Choroid plexus epithelial cell (primary cell): ENCODE measurements around the gene ABRACL.

Source experiments
- DNase-seq: peaks from one replicate; pipeline ENCODE4 v3.0.0-alpha.2; 2010; ENCODE audit warnings: low read depth
- H3K4me3 ChIP-seq: 2 replicates; pipeline ENCODE4 v1.5.1; 2011; ENCODE audit warnings: low read depth, mild to moderate bottlenecking, control low read depth, low read length, moderate library complexity
- TF ChIP-seq, protein P1 (sequence below): conservative IDR thresholded peaks from 2 replicates; pipeline ENCODE4 v1.5.1; 2011; ENCODE audit warnings: low read depth, mild to moderate bottlenecking, control low read depth, inconsistent platforms, low read length, moderate library complexity

Gene ABRACL, protein sequence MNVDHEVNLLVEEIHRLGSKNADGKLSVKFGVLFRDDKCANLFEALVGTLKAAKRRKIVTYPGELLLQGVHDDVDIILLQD

DNA sequence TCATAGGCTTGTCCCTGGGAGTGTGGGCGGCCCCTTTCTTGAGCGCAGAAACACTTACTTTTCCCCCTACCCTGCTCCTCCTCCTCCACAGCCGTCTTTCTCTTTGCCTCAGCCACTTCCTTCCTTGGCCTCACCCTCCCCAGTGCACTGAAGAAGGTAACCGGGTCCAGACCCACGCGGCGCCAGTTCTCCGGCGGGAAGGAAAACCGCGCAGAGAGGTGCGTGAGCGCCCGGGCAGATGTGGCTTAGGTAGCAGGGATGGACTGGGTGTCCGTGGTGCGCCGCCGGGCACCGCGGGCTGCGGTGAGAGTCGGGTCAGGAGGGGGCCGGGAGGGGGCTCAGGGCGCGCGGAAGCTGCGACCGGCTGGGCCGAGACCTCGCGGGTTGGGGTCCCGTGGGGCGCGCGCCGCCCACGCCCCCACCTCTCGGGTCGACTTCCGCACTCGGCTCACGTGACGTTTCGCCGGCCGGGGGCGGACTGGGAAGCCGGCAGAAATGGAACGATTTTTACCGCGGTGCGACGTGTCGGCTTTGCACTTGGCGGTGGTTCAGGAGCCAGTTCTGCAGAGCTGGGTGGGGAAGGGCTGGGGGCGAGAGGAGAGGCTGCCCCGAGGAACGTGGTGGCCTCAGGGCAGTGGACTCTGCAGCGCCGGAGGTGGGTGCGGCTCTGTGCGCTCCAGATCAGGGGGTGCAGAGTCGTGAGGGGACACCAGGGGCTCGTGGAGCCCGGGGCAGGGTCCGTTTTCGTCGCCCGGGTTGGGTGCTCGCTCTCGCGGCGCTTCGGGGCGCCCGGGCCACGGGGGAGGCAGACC, at the start of gene ABRACL:
Gene ABRACL, plus strand, starts transcription at position 88 of the 812 bp plus-strand sequence. CDS start 5,416 bp downstream, outside the sequence.
- TF ChIP-seq, protein P1, sequence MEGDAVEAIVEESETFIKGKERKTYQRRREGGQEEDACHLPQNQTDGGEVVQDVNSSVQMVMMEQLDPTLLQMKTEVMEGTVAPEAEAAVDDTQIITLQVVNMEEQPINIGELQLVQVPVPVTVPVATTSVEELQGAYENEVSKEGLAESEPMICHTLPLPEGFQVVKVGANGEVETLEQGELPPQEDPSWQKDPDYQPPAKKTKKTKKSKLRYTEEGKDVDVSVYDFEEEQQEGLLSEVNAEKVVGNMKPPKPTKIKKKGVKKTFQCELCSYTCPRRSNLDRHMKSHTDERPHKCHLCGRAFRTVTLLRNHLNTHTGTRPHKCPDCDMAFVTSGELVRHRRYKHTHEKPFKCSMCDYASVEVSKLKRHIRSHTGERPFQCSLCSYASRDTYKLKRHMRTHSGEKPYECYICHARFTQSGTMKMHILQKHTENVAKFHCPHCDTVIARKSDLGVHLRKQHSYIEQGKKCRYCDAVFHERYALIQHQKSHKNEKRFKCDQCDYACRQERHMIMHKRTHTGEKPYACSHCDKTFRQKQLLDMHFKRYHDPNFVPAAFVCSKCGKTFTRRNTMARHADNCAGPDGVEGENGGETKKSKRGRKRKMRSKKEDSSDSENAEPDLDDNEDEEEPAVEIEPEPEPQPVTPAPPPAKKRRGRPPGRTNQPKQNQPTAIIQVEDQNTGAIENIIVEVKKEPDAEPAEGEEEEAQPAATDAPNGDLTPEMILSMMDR: no peak
- peak; percentile 51 for DNase-seq
- peak within 1 kb of the TSS; percentile 73 for H3K4me3 ChIP-seq

DNA sequence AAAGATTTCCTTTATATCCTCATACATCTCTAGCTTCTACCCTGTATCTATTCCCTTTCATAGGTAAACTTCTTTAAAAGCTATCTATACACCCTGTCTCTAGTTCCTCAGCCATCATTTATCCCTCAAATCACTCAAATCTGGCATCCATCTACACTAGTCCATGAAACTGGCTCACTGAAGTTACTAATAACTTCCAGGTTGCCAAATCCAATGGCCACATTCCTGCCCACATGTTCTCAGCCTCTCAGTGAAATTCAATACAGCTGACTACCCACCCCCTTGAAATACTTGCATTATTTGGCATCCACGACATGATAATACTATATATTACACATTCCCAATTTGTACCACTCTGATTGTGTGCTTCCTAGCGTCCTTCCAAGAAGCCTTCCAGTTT, 49.2 kb upstream of the ABRACL start:
- no peak overlapping the region for H3K4me3 ChIP-seq
- DNase-seq: no peak
- TF ChIP-seq, protein P1: no peak

DNA sequence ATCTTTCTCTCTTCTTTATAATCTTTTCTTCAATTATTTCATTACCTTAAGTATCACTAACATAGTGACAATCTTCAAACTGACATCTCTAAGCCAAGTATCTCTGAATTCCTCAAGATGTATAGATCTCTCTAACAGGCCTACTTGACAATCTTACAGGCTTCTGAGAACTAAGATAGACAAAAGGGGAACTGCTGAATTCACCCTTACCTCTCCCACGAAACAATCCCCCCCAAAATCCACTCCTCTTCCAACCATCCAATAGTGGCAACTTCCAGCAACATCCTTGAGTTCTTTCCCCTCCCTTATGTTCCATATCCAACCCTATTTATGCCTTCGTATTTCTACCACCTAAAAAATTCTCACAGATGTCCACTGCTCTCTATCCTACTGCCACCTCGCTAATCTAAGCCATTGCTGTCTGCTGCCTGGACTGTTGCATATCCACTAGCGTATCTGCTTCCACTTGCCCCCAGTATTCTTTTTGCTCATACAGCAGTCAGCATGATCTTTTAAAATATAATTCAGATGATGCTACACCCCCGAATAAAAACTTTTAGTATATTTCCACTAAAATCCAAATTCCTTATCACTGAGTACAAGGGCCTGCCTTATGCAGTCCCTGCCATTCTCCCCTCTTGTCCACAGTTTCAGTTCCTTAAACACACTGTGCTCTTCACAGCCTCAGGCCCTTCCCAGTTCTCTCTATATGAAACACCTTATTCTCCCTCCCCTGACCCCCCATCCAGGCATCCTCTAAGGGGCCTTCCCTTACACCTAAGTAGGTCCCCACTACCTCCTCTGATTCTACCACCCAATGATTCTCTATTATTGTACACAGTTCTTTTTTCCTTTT, 48.5 kb upstream of the ABRACL start:
- no peak for DNase-seq
- TF ChIP-seq, protein P1: no peak
- H3K4me3 ChIP-seq: no peak overlapping the region

DNA sequence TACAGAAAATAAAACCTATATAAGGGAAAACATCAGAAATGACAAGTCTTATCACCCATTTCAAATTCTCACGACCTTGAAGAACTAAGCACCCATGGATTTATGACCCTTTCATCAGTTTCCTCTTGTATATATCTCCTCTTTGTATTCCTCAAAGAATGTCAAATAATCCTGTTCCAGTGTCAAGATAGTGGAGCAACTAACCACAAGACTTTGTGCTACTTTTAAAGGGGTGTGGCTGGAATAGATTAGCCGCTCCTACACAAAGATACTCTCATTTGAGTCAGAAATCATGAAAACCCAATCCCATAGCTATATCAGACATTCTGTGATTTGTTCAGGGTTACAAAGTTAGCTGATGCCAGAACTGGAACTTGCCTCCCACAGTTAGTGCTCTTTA, 47.1 kb upstream of the ABRACL start:
- no peak overlapping the region for H3K4me3 ChIP-seq
- TF ChIP-seq, protein P1: no peak
- no peak for DNase-seq

DNA sequence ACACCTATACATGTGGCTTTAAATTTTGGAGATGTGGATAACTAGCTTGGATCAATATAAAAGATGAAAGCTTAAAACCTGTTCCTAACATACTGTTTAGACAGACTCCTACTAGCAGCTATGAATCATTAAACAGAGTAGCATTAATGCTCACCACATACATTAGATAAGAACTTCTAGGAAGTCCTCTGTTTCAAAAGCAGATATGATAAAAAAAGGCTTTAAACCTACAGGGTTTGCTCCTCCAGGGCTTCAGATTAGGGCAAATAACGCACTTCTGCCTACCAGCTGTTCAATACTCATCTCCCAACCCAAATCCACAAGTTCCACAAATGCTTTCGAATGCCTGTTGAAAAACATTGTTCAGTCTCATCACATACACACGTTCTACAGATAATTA, 42.0 kb upstream of the ABRACL start:
- peak; percentile 41 for DNase-seq
- TF ChIP-seq, protein P1: no peak
- peak overlapping the region; percentile 87 for H3K4me3 ChIP-seq

DNA sequence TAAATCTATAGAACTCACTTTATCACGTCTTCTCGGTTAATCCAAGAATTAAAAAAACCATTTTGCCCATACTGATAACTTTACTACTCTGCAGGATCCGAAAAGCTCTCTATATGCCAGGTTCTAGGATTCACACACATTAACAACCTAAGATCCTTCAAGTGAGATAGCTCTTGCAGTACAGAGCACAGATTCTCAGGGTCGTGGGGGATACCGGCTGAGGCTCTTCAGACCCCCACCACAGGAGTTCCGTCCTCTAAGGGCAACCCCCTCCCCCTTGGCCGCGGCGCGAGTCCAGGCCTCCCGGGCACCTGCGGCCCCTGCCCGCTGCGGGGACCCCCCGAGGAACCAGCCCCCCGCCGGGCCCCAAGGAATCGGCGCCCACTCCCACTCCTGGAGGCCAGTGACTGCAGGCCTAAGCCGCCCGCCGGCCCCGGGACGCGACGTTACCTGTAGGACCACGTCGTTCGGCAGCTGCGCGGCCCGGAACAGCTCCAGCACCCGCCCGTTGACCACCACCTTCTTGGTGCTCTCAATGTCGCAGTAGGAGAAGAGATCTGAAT, 41.4 kb upstream of the ABRACL start:
- peak overlapping the region; percentile 87 for H3K4me3 ChIP-seq
- TF ChIP-seq, protein P1: no peak
- DNase-seq: no peak
